A673 (cell line): Measurements from ENCODE around the gene ANO7. TPM values are rescaled to one million over a fixed set of nuclear protein-coding genes. Genes with fewer than 3 reads are reported as not detected.

Experiments used
- BruUV-seq: library from RNA; stranded (reverse); fragments of 400-500 nt; replicated peaks from 2 replicates; lab custom pipeline; 2021; lab: Mats Ljungman, UMichigan
- CTCF ChIA-PET: fragments of 300-600 bp; sonication (Branson Sonifier 250); formaldehyde crosslinking; loops from one replicate; lab custom pipeline; 2022; ENCODE audit warnings: antibody characterized with exemption; lab: Charles Lee
- POLR2A ChIA-PET: fragments of 300-600 bp; sonication (Branson Sonifier 250); formaldehyde crosslinking; loops from one replicate; lab custom pipeline; 2022; ENCODE audit warnings: antibody characterized with exemption; ENCODE audit not compliant: low non-redundant PET; lab: Charles Lee
- DNase-seq: peaks from one replicate; pipeline ENCODE4 v3.0.0-alpha.2; 2015; ENCODE audit warnings: low spot score
- H3K27ac ChIP-seq: fragments of 200-600 bp; sonication (generic); 2 replicates; pipeline ENCODE4 v1.5.1; 2016; ENCODE audit warnings: mixed run types, low read depth, mild to moderate bottlenecking, mixed read lengths, antibody characterized with exemption, low read length; ENCODE audit not compliant: poor library complexity, severe bottlenecking
- H3K27me3 ChIP-seq: fragments of 200-600 bp; sonication (generic); replicated peaks from 2 replicates; pipeline ENCODE4 v1.6.1; 2017; ENCODE audit warnings: mixed run types, low read depth, mild to moderate bottlenecking, mixed read lengths, antibody characterized with exemption, low read length; ENCODE audit not compliant: insufficient read depth, poor library complexity
- H3K36me3 ChIP-seq: fragments of 200-600 bp; sonication (generic); 2 replicates; pipeline ENCODE4 v1.6.1; 2016; ENCODE audit warnings: mixed run types, mild to moderate bottlenecking, mixed read lengths, antibody characterized with exemption, low read length; ENCODE audit not compliant: insufficient read depth, poor library complexity, severe bottlenecking
- H3K4me1 ChIP-seq: fragments of 200-600 bp; sonication (generic); 2 replicates; pipeline ENCODE4 v1.6.1; 2017; ENCODE audit warnings: mixed run types, mild to moderate bottlenecking, mixed read lengths, antibody characterized with exemption, low read length; ENCODE audit not compliant: insufficient read depth, poor library complexity, severe bottlenecking
- H3K4me3 ChIP-seq: fragments of 200-600 bp; sonication (generic); 2 replicates; pipeline ENCODE4 v1.5.1; 2016; ENCODE audit warnings: low read depth, mixed run types, mild to moderate bottlenecking, mixed read lengths, low read length; ENCODE audit not compliant: poor library complexity, severe bottlenecking
- H3K9me3 ChIP-seq: fragments of 200-600 bp; sonication (generic); 2 replicates; pipeline ENCODE4 v1.6.1; 2016; ENCODE audit warnings: mixed run types, low read depth, mild to moderate bottlenecking, mixed read lengths, antibody characterized with exemption, low read length; ENCODE audit not compliant: poor library complexity, severe bottlenecking
- CTCF ChIP-seq: fragments of 300-800, 200-600 bp; sonication (generic); conservative IDR thresholded peaks from 2 replicates; pipeline ENCODE4 v1.5.1; 2017; ENCODE audit warnings: low read depth, mild to moderate bottlenecking, antibody characterized with exemption, low read length, moderate library complexity, mixed read lengths
- EZH2 ChIP-seq: fragments of 200-600 bp; sonication (generic); IDR thresholded peaks from 2 replicates; pipeline ENCODE4 v1.6.1; 2017; ENCODE audit warnings: borderline replicate concordance, low read depth, mild to moderate bottlenecking, mixed read lengths, antibody characterized with exemption, low read length; ENCODE audit not compliant: poor library complexity, severe bottlenecking
- intact Hi-C: fragments of 100-400 bp; cut with micrococcal nuclease; formaldehyde crosslinking; loops from one replicate; pipeline ENCODE4 v1.10.0; 2022; ENCODE audit not compliant: unreplicated experiment
- total RNA-seq: library from RNA; stranded (reverse); gene quantifications from 2 replicates; pipeline ENCODE4 v1.2.3, GENCODE V29; 2021

The ANO7 gene
- total RNA-seq, 1 experiment from 2014 or later, result 0.45 TPM

- Histone ChIP-seq H3K27ac (no peak overlapping the region), H3K9me3 (no peaks in the 10 kb centered on the region), H3K4me1 (no peaks in the 10 kb centered on the region), H3K4me3 (no peak overlapping the region), H3K27me3 (no peaks in the 10 kb centered on the region), H3K36me3 (peaks cover 22% of the 10 kb centered on the region)
- no TSS peak for BruUV-seq
- intact Hi-C loops, result no loop called here
- ChIA-PET POLR2A (no interaction called here), CTCF (no interaction called here)
- no peak for DNase-seq
- TF ChIP-seq CTCF (no peak), EZH2 (no peak)
Observed at GRCh38 chr2:241154915-241155314, 33.6 kb upstream of the ANO7 start.

GRCh38 chr2:241155936-241156335, 32.5 kb upstream of the ANO7 start:
- no peak overlapping the region for H3K4me3 ChIP-seq
- H3K36me3 ChIP-seq, result peaks cover 25% of the 10 kb centered on the region
- no peaks in the 10 kb centered on the region for H3K9me3 ChIP-seq
- ChIA-PET POLR2A (no interaction called here), CTCF (no interaction called here)
- no peak overlapping the region for H3K27ac ChIP-seq
- no peaks in the 10 kb centered on the region for H3K4me1 ChIP-seq
- intact Hi-C loops, result no loop called here
- no peak for DNase-seq
- H3K27me3 ChIP-seq, result no peaks in the 10 kb centered on the region
- no TSS peak for BruUV-seq
- TF ChIP-seq EZH2 (no peak), CTCF (no peak)

- H3K4me1 ChIP-seq, result no peaks in the 10 kb centered on the region
- no peak for TF ChIP-seq EZH2
- TF ChIP-seq CTCF, result no peak
- CTCF ChIA-PET, result no interaction called here
- H3K4me3 ChIP-seq, result no peak overlapping the region
- BruUV-seq, result no TSS peak
- no peak for DNase-seq
- intact Hi-C loops, result no loop called here
- no peaks in the 10 kb centered on the region for H3K9me3 ChIP-seq
- H3K27ac ChIP-seq, result no peak overlapping the region
- peaks cover 25% of the 10 kb centered on the region for H3K36me3 ChIP-seq
- POLR2A ChIA-PET, result no interaction called here
- H3K27me3 ChIP-seq, result no peaks in the 10 kb centered on the region
Observed at GRCh38 chr2:241156971-241157441, 31.5 kb upstream of the ANO7 start.
